GM23338 (cell line): Measurements from ENCODE around the gene OPTC. TPM values are rescaled to one million over a fixed set of nuclear protein-coding genes. Genes with fewer than 3 reads are reported as not detected.

Source experiments
- ATAC-seq: fragments of 200-7000 bp; cut with Tn5 transposase; 3 replicates; pipeline ENCODE4 v1.9.1; 2020
- DNase-seq: peaks from one replicate; pipeline ENCODE4 v3.0.0-alpha.2; 2015; ENCODE audit warnings: low spot score
- H2AFZ ChIP-seq: fragments of 200-600 bp; sonication (generic); 2 replicates; pipeline ENCODE4 v1.8.0; 2016; ENCODE audit warnings: antibody characterized with exemption, mild to moderate bottlenecking, moderate library complexity
- H3F3A ChIP-seq: fragments of 200-600 bp; sonication (generic); replicated peaks from 2 replicates; pipeline ENCODE4 v1.8.0; 2017; ENCODE audit warnings: antibody characterized with exemption, mixed run types, low read depth
- H3K27ac ChIP-seq: fragments of 200-600 bp; sonication (generic); 2 replicates; pipeline ENCODE4 v1.6.1; 2016; ENCODE audit warnings: low read depth
- H3K27me3 ChIP-seq: fragments of 200-600 bp; sonication (generic); 2 replicates; pipeline ENCODE4 v1.8.0; 2016; ENCODE audit warnings: mild to moderate bottlenecking, mixed run types, moderate library complexity; ENCODE audit not compliant: insufficient read depth
- H3K36me3 ChIP-seq: fragments of 200-600 bp; sonication (generic); 2 replicates; pipeline ENCODE4 v1.8.0; 2016; ENCODE audit warnings: mild to moderate bottlenecking; ENCODE audit not compliant: insufficient read depth
- H3K4me1 ChIP-seq: fragments of 200-600 bp; sonication (generic); 2 replicates; pipeline ENCODE4 v1.8.0; 2016; ENCODE audit warnings: mild to moderate bottlenecking, moderate library complexity; ENCODE audit not compliant: insufficient read depth
- H3K4me2 ChIP-seq: fragments of 200-600 bp; sonication (generic); 2 replicates; pipeline ENCODE4 v1.7.1; 2017; ENCODE audit warnings: mixed run types
- H3K4me3 ChIP-seq: fragments of 200-600 bp; sonication (generic); 2 replicates; pipeline ENCODE4 v1.6.1; 2016; ENCODE audit warnings: mixed run types
- H3K79me2 ChIP-seq: fragments of 200-600 bp; sonication (generic); replicated peaks from 2 replicates; pipeline ENCODE4 v1.8.0; 2017; ENCODE audit warnings: mild to moderate bottlenecking; ENCODE audit not compliant: insufficient read depth
- H3K9me2 ChIP-seq: fragments of 200-600 bp; sonication (generic); 2 replicates; pipeline ENCODE4 v1.8.0; 2017; ENCODE audit not compliant: insufficient read depth
- H4K20me1 ChIP-seq: fragments of 200-600 bp; sonication (generic); replicated peaks from 2 replicates; pipeline ENCODE4 v1.8.0; 2017; ENCODE audit warnings: mild to moderate bottlenecking; ENCODE audit not compliant: insufficient read depth
- H3K27ac Mint-ChIP-seq: 2 replicates; pipeline ENCODE4 v1.8.0; 2020; ENCODE audit warnings: inconsistent platforms, mild to moderate bottlenecking, moderate library complexity, mixed read lengths
- H3K27me3 Mint-ChIP-seq: 3 replicates; pipeline ENCODE4 v1.8.0; 2022; ENCODE audit warnings: low read depth, mild to moderate bottlenecking, moderate library complexity, mixed read lengths, inconsistent platforms; ENCODE audit not compliant: insufficient read depth, poor library complexity
- H3K36me3 Mint-ChIP-seq: 3 replicates; pipeline ENCODE4 v1.8.0; 2021; ENCODE audit warnings: low read depth, mild to moderate bottlenecking, inconsistent platforms, moderate library complexity, mixed read lengths
- H3K4me1 Mint-ChIP-seq: 3 replicates; pipeline ENCODE4 v1.8.0; 2020; ENCODE audit warnings: mild to moderate bottlenecking, inconsistent platforms, mixed read lengths
- H3K4me3 Mint-ChIP-seq: 3 replicates; pipeline ENCODE4 v1.8.0; 2021; ENCODE audit warnings: moderate library complexity, mild to moderate bottlenecking, inconsistent platforms, mixed read lengths
- H3K9me3 Mint-ChIP-seq: 3 replicates; pipeline ENCODE4 v1.8.0; 2020; ENCODE audit warnings: moderate library complexity, mild to moderate bottlenecking, inconsistent platforms, mixed read lengths
- EZH2 ChIP-seq: fragments of 200-600 bp; sonication (generic); IDR thresholded peaks from one replicate; pipeline ENCODE4 v1.8.0; 2017; ENCODE audit warnings: antibody characterized with exemption, mild to moderate bottlenecking, low read depth; ENCODE audit not compliant: unreplicated experiment
- NANOG ChIP-seq: IDR thresholded peaks from 2 replicates; pipeline ENCODE4 v1.6.1; 2016; ENCODE audit warnings: antibody characterized with exemption, borderline replicate concordance
- ZNF114 ChIP-seq: fragments of 250-450 bp; sonication (Bioruptor Pico); IDR thresholded peaks from 2 replicates; pipeline ENCODE4 v1.5.0; 2020; ENCODE audit warnings: mild to moderate bottlenecking, moderate library complexity
- ZNF331 ChIP-seq: fragments of 250-450 bp; sonication (Bioruptor Pico); IDR thresholded peaks from 2 replicates; pipeline ENCODE4 v1.5.0; 2020; ENCODE audit warnings: low read depth, mild to moderate bottlenecking, moderate library complexity
- polyA plus RNA-seq: library from polyadenylated mRNA; unstranded; fragments of >200 nt; fragmentation: Nextera tagmentation; extraction: Ambion mirVana; gene quantifications from 2 replicates; pipeline ENCODE4 v1.2.1, GENCODE V29; 2016
- total RNA-seq: library from RNA; depleted of rRNA; stranded (reverse); fragments of >200 nt; shearing (Covaris generic); gene quantifications from 2 replicates; pipeline ENCODE4 v1.2.3, GENCODE V29; 2014
- TF ChIP-seq, protein P1 (sequence below): fragments of 250-450 bp; sonication (Bioruptor Pico); IDR thresholded peaks from 2 replicates; pipeline ENCODE4 v1.5.0; 2020; ENCODE audit warnings: mild to moderate bottlenecking, moderate library complexity
- TF ChIP-seq, protein P2 (sequence below), 2 experiments: fragments of 200-600 bp in 1 of 2; sonication (generic) in 1 of 2; conservative IDR thresholded peaks; 2 replicates each; pipeline versions ENCODE4 v1.5.1 to v1.6.1; 2016 to 2017; ENCODE audit warnings: antibody characterized with exemption in 2 of 2, low read depth in 2 of 2, mild to moderate bottlenecking in 2 of 2, moderate library complexity in 1 of 2
- TF ChIP-seq, protein P3 (sequence below): IDR thresholded peaks from one replicate; pipeline ENCODE4 v1.6.1; 2018; ENCODE audit warnings: antibody characterized with exemption; ENCODE audit not compliant: unreplicated experiment

The OPTC gene
- total and polyA plus RNA-seq, 2 experiments from 2014 or later = 0.50 to 1.0 TPM

DNA sequence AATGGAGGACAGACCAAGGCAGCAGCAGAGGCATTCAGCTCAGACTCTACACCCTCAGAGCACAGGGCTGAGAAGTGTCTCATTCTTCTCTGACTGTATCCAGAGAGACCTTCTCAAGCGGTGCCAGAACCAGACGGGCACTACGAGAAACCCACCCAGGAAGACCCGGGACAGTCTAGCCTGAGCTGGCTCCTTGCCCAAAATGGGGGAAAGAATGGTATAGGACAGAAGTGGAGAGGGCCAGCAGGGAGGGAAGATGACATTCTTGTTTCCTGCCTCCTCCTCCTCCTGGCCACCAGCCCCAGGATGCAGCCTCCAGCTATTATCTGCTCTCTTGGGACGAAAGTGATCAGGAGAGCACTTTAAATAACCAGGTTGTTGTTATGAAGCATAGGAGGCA, 40.9 kb upstream of the OPTC start (continued):
- TF ChIP-seq, protein P1, sequence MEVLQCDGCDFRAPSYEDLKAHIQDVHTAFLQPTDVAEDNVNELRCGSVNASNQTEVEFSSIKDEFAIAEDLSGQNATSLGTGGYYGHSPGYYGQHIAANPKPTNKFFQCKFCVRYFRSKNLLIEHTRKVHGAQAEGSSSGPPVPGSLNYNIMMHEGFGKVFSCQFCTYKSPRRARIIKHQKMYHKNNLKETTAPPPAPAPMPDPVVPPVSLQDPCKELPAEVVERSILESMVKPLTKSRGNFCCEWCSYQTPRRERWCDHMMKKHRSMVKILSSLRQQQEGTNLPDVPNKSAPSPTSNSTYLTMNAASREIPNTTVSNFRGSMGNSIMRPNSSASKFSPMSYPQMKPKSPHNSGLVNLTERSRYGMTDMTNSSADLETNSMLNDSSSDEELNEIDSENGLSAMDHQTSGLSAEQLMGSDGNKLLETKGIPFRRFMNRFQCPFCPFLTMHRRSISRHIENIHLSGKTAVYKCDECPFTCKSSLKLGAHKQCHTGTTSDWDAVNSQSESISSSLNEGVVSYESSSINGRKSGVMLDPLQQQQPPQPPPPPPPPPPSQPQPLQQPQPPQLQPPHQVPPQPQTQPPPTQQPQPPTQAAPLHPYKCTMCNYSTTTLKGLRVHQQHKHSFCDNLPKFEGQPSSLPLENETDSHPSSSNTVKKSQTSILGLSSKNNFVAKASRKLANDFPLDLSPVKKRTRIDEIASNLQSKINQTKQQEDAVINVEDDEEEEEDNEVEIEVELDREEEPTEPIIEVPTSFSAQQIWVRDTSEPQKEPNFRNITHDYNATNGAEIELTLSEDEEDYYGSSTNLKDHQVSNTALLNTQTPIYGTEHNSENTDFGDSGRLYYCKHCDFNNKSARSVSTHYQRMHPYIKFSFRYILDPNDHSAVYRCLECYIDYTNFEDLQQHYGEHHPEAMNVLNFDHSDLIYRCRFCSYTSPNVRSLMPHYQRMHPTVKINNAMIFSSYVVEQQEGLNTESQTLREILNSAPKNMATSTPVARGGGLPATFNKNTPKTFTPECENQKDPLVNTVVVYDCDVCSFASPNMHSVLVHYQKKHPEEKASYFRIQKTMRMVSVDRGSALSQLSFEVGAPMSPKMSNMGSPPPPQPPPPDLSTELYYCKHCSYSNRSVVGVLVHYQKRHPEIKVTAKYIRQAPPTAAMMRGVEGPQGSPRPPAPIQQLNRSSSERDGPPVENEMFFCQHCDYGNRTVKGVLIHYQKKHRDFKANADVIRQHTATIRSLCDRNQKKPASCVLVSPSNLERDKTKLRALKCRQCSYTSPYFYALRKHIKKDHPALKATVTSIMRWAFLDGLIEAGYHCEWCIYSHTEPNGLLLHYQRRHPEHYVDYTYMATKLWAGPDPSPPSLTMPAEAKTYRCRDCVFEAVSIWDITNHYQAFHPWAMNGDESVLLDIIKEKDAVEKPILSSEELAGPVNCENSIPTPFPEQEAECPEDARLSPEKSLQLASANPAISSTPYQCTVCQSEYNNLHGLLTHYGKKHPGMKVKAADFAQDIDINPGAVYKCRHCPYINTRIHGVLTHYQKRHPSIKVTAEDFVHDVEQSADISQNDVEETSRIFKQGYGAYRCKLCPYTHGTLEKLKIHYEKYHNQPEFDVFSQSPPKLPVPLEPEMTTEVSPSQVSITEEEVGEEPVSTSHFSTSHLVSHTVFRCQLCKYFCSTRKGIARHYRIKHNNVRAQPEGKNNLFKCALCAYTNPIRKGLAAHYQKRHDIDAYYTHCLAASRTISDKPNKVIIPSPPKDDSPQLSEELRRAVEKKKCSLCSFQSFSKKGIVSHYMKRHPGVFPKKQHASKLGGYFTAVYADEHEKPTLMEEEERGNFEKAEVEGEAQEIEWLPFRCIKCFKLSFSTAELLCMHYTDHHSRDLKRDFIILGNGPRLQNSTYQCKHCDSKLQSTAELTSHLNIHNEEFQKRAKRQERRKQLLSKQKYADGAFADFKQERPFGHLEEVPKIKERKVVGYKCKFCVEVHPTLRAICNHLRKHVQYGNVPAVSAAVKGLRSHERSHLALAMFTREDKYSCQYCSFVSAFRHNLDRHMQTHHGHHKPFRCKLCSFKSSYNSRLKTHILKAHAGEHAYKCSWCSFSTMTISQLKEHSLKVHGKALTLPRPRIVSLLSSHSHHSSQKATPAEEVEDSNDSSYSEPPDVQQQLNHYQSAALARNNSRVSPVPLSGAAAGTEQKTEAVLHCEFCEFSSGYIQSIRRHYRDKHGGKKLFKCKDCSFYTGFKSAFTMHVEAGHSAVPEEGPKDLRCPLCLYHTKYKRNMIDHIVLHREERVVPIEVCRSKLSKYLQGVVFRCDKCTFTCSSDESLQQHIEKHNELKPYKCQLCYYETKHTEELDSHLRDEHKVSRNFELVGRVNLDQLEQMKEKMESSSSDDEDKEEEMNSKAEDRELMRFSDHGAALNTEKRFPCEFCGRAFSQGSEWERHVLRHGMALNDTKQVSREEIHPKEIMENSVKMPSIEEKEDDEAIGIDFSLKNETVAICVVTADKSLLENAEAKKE (CRISPR knock-in tag) = no peak
- TF ChIP-seq EZH2 (no peak), NANOG (no peak), ZNF331 (CRISPR knock-in tag) (no peak)
- TF ChIP-seq, protein P2, sequence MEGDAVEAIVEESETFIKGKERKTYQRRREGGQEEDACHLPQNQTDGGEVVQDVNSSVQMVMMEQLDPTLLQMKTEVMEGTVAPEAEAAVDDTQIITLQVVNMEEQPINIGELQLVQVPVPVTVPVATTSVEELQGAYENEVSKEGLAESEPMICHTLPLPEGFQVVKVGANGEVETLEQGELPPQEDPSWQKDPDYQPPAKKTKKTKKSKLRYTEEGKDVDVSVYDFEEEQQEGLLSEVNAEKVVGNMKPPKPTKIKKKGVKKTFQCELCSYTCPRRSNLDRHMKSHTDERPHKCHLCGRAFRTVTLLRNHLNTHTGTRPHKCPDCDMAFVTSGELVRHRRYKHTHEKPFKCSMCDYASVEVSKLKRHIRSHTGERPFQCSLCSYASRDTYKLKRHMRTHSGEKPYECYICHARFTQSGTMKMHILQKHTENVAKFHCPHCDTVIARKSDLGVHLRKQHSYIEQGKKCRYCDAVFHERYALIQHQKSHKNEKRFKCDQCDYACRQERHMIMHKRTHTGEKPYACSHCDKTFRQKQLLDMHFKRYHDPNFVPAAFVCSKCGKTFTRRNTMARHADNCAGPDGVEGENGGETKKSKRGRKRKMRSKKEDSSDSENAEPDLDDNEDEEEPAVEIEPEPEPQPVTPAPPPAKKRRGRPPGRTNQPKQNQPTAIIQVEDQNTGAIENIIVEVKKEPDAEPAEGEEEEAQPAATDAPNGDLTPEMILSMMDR (conservative IDR thresholded peaks at IDR 0.05; ENCODE audit: low read depth in 2 of 2) = no peak

DNA sequence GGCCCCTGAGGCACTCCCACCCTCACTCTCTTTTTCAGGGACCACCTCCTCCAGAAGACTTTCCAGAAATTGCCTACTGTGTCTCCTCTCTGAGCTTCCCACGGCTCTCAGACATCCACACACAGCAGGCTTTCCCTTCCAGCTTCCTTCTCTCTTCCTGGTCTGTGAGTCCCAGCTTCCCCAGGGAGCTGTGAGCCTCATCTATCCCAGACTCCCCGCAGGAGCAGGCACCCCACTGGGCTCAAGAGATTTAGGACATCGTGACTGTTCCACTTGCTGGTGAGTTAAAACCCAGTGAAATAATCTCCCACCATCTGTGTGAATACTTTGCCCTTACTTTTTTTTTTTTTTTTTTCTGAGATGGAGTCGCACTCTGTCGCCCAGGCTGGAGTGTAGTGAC, 40.3 kb upstream of the OPTC start:
- no peak for DNase-seq
- H3K4me1 ChIP-seq = 0 out of 2 replicates have a peak, but pooled peaks cover 5% of the 10 kb centered on the region
- H2AFZ ChIP-seq = no peak overlapping the region
- H3K4me1 Mint-ChIP-seq = peaks cover 12% of the 10 kb centered on the region
- H3K4me2 ChIP-seq = no peak overlapping the region
- no peaks in the 10 kb centered on the region for H3K36me3 Mint-ChIP-seq
- H3K36me3 ChIP-seq = no peaks in the 10 kb centered on the region
- H3F3A ChIP-seq = no peaks in the 10 kb centered on the region
- no peaks in the 10 kb centered on the region for H3K27me3 ChIP-seq
- H3K27ac ChIP-seq = no peak overlapping the region
- no peaks in the 10 kb centered on the region for H3K9me3 Mint-ChIP-seq
- H3K79me2 ChIP-seq = no peaks in the 10 kb centered on the region
- no peak overlapping the region for H3K4me3 ChIP-seq
- H3K4me3 Mint-ChIP-seq = no peak overlapping the region
- no peaks in the 10 kb centered on the region for H4K20me1 ChIP-seq
- TF ChIP-seq ZNF114 (CRISPR knock-in tag) (no peak), EZH2 (no peak)
- TF ChIP-seq, protein P3, sequence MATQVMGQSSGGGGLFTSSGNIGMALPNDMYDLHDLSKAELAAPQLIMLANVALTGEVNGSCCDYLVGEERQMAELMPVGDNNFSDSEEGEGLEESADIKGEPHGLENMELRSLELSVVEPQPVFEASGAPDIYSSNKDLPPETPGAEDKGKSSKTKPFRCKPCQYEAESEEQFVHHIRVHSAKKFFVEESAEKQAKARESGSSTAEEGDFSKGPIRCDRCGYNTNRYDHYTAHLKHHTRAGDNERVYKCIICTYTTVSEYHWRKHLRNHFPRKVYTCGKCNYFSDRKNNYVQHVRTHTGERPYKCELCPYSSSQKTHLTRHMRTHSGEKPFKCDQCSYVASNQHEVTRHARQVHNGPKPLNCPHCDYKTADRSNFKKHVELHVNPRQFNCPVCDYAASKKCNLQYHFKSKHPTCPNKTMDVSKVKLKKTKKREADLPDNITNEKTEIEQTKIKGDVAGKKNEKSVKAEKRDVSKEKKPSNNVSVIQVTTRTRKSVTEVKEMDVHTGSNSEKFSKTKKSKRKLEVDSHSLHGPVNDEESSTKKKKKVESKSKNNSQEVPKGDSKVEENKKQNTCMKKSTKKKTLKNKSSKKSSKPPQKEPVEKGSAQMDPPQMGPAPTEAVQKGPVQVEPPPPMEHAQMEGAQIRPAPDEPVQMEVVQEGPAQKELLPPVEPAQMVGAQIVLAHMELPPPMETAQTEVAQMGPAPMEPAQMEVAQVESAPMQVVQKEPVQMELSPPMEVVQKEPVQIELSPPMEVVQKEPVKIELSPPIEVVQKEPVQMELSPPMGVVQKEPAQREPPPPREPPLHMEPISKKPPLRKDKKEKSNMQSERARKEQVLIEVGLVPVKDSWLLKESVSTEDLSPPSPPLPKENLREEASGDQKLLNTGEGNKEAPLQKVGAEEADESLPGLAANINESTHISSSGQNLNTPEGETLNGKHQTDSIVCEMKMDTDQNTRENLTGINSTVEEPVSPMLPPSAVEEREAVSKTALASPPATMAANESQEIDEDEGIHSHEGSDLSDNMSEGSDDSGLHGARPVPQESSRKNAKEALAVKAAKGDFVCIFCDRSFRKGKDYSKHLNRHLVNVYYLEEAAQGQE = no peak
- H3K27ac Mint-ChIP-seq = no peak overlapping the region
- H3K9me2 ChIP-seq = no peaks in the 10 kb centered on the region
- H3K27me3 Mint-ChIP-seq = peaks cover 8% of the 10 kb centered on the region
- no peak for ATAC-seq
